Esophagus (tissue), 2 donors: Measurements from ENCODE around the gene SHTN1. TPM values are rescaled to one million over a fixed set of nuclear protein-coding genes. Genes with fewer than 3 reads are reported as not detected.

ENCODE experiments used
- H3K27ac ChIP-seq, 2 donors: one replicate each; pipeline ENCODE4 v1.5.1; 2013; ENCODE audit warnings: low read depth in 2 of 2, mild to moderate bottlenecking in 2 of 2, inconsistent platforms in 1 of 2, low read length in 1 of 2, moderate library complexity in 1 of 2
- H3K27me3 ChIP-seq, 2 donors: one replicate each; pipeline ENCODE4 v1.6.1; 2013; ENCODE audit warnings: low read length in 2 of 2, control low read depth in 1 of 2, mild to moderate bottlenecking in 1 of 2; ENCODE audit not compliant: insufficient read depth in 2 of 2, control insufficient read depth in 1 of 2
- H3K36me3 ChIP-seq, 2 donors: one replicate each; pipeline ENCODE4 v1.6.1; 2013; ENCODE audit warnings: low read length in 1 of 2; ENCODE audit not compliant: control insufficient read depth in 2 of 2, insufficient read depth in 2 of 2
- H3K4me1 ChIP-seq, 2 donors: one replicate each; pipeline ENCODE4 v1.6.1; 2013; ENCODE audit warnings: low read length in 1 of 2; ENCODE audit not compliant: control insufficient read depth in 2 of 2, insufficient read depth in 2 of 2
- H3K4me3 ChIP-seq, 2 donors: one replicate each; pipeline ENCODE4 v1.5.1; 2013; ENCODE audit warnings: low read length in 2 of 2, mild to moderate bottlenecking in 2 of 2, low read depth in 1 of 2, moderate library complexity in 1 of 2
- H3K9me3 ChIP-seq, 2 donors: one replicate each; pipeline ENCODE4 v1.6.1; 2013; ENCODE audit warnings: mild to moderate bottlenecking in 2 of 2, low read depth in 1 of 2, low read length in 1 of 2, moderate library complexity in 1 of 2; ENCODE audit not compliant: control insufficient read depth in 2 of 2, insufficient read depth in 1 of 2
- WGBS, 2 donors: extraction: QIAGEN DNeasy Blood & Tissue Kit; methylation state at CpG; one replicate each; pipeline ENCODE4 v1.1.7; 2013; 5-methylcytosine and 5-hydroxymethylcytosine counted together
- polyA plus RNA-seq, 2 donors: library from polyadenylated mRNA; stranded (reverse); fragments of 200-250 nt; gene quantifications; one replicate each; pipeline ENCODE4 v1.2.3, GENCODE V29; 2013
- donor health status: healthy with polysubstance abuse.
- donor health status: Bipolar disorder and iron deficiency.

SHTN1 gene
- polyA plus RNA-seq, 2 donors: 6.1 to 6.5 TPM

DNA sequence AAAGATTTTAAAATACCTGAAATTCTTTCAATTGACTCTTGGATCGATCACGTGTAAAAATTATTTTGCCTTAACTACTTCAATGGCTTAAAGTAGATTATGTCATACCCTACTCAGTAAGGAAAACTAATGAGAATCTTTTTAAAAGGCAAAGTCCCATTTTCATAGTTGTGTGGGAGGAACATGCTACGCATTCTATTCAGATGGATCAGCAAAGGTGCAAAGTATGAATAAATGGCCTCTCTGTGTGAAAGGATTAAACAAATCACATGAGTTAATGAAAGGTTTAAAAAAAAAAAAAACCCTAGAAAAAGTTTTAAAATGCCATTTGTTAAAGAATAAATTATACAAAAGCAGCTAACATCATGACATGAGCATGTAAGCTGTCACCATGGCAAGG is 78.6 kb downstream of the SHTN1 start:
- H3K4me3 ChIP-seq: no peak overlapping the region

GRCh38 chr10:116925056-116925455 is 79.9 kb downstream of the SHTN1 start:
- no peaks in the 10 kb centered on the region for H3K4me1 ChIP-seq

More for the DNA sequence above, 78.6 kb downstream of the SHTN1 start:
- Histone ChIP-seq H3K27ac (no peak overlapping the region), H3K9me3 (no peaks in the 10 kb centered on the region), H3K27me3 (no peaks in the 10 kb centered on the region), H3K4me1 (no peaks in the 10 kb centered on the region), H3K36me3 (no peaks in the 10 kb centered on the region)
- WGBS, 2 donors: 91 to 92% methylated on average over 3 of the region's 3 CpGs

DNA sequence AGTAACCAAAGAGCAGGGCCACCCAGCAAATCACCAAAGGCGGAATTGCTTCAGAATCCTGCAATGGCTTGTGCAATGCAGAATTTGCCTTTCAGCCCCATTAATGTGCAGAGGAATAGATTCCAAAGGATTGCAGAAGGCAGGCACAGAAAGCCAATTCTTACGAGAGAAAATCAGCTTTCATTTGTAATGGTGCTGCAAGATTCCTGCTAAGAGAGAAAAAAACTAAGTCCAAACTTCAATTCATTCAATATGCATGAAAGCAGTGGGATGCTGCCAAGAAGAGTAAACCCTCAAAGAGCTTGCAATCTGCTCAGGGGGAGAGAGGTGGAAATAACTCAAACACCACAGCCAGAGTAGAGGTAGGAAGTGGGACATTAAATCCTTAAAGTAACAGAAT is 85.3 kb downstream of the SHTN1 start:
- Histone ChIP-seq H3K4me3 (no peak overlapping the region), H3K9me3 (no peaks in the 10 kb centered on the region), H3K36me3 (no peaks in the 10 kb centered on the region), H3K27me3 (no peaks in the 10 kb centered on the region), H3K4me1 (no peaks in the 10 kb centered on the region), H3K27ac (no peak overlapping the region)
- 49 to 50% methylated on average over 2 of the region's 2 CpGs for WGBS, 2 donors

More at GRCh38 chr10:116925056-116925455, 79.9 kb downstream of the SHTN1 start:
- Histone ChIP-seq H3K9me3 (no peaks in the 10 kb centered on the region), H3K4me3 (no peak overlapping the region), H3K27me3 (no peaks in the 10 kb centered on the region), H3K36me3 (no peaks in the 10 kb centered on the region), H3K27ac (no peak overlapping the region)
- 91 to 92% methylated on average over 3 of the region's 3 CpGs for WGBS, 2 donors

GRCh38 chr10:116919164-116919563 is 85.8 kb downstream of the SHTN1 start:
- H3K27me3 ChIP-seq: no peaks in the 10 kb centered on the region
- 91 to 95% methylated on average over 2 of the region's 2 CpGs for WGBS, 2 donors
- H3K9me3 ChIP-seq: no peaks in the 10 kb centered on the region
- no peaks in the 10 kb centered on the region for H3K36me3 ChIP-seq
- no peak overlapping the region for H3K4me3 ChIP-seq
- no peaks in the 10 kb centered on the region for H3K4me1 ChIP-seq
- no peak overlapping the region for H3K27ac ChIP-seq

DNA sequence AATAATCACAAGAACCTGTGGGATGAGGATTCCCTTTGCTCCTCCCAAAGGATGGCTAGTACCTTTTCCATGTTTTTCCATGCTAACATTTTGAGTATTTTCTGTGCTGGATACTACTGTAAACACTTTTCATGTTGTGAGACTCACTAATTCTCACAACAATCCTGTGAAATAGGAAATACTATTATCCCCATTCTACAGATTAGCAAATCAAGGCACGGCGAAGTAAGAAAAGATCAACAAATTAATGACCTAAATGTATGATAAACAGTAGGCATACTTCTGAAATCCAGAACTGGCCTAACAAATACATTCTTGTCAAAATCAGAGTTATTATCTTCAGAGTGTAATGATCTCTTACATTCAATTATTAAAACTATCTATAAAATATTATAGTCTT is 86.4 kb downstream of the SHTN1 start:
- Histone ChIP-seq H3K27me3 (no peaks in the 10 kb centered on the region), H3K36me3 (no peaks in the 10 kb centered on the region), H3K4me3 (no peak overlapping the region), H3K27ac (no peak overlapping the region), H3K9me3 (no peaks in the 10 kb centered on the region), H3K4me1 (no peaks in the 10 kb centered on the region)
- WGBS, 2 donors: 96 to 98% methylated on average over 2 of the region's 2 CpGs

GRCh38 chr10:116917481-116917880 is 87.5 kb downstream of the SHTN1 start:
- Histone ChIP-seq H3K36me3 (no peaks in the 10 kb centered on the region), H3K4me3 (no peak overlapping the region), H3K9me3 (no peaks in the 10 kb centered on the region), H3K4me1 (no peaks in the 10 kb centered on the region), H3K27ac (no peak overlapping the region), H3K27me3 (no peaks in the 10 kb centered on the region)
- 96 to 97% methylated on average over 3 of the region's 3 CpGs for WGBS, 2 donors

DNA sequence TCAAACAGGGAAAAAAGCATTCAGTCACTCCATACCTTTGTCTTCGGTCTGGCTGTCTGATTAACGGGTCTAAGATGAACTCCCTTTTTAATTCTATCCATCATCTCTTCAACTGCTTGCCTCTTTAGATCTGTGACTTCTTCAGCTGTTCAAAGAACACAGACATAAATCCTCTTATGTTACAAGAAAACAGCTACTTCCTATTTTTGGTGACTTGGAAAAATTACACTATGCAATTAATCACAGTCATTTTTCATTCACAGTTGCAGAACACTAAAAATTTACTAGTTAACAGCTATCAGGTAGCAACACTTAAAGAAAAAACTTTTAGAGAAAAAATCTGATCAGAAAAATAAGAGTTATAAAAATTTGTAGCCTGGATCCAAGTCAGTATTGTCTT is 89.6 kb downstream of the SHTN1 start:
- Histone ChIP-seq H3K4me1 (no peaks in the 10 kb centered on the region), H3K36me3 (no peaks in the 10 kb centered on the region), H3K27ac (no peak overlapping the region), H3K27me3 (no peaks in the 10 kb centered on the region), H3K9me3 (no peaks in the 10 kb centered on the region), H3K4me3 (no peak overlapping the region)
- 74 to 80% methylated on average over 2 of the region's 2 CpGs for WGBS, 2 donors

GRCh38 chr10:116913695-116914094 is 91.3 kb downstream of the SHTN1 start:
- Histone ChIP-seq H3K9me3 (no peaks in the 10 kb centered on the region), H3K4me3 (no peak overlapping the region), H3K4me1 (no peaks in the 10 kb centered on the region), H3K27ac (no peak overlapping the region), H3K36me3 (no peaks in the 10 kb centered on the region), H3K27me3 (no peaks in the 10 kb centered on the region)
- WGBS, 2 donors: 69 to 78% methylated on average over 1 of the region's 1 CpG

- Histone ChIP-seq H3K27me3 (no peaks in the 10 kb centered on the region), H3K9me3 (no peaks in the 10 kb centered on the region), H3K27ac (no peak overlapping the region), H3K4me1 (no peaks in the 10 kb centered on the region), H3K4me3 (no peak overlapping the region), H3K36me3 (no peaks in the 10 kb centered on the region)
- WGBS, 2 donors: 63 to 72% methylated on average over 1 of the region's 1 CpG
Observed at GRCh38 chr10:116912162-116912561, 92.8 kb downstream of the SHTN1 start.

DNA sequence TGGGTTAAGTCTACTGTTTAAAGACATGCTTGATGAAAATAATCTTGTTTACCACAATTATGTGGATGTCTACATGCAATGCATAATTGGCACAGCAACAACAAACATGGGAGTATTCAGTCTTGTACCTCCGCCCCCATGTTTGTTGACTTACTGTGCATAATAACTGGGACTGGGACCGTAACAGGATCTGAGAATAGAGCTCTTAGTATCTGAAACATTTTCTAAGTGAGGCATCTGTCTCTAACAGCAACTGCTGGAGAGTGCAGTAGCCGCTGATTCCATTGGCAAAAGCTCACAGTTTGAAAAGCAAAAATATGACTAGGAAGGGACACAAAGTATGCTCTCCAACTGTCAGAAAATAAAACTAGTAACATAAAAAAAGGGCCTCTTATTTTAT is 94.1 kb downstream of the SHTN1 start:
- no peaks in the 10 kb centered on the region for H3K27me3 ChIP-seq
- WGBS, 2 donors: 84 to 87% methylated on average over 3 of the region's 3 CpGs
- no peaks in the 10 kb centered on the region for H3K4me1 ChIP-seq
- H3K9me3 ChIP-seq: no peaks in the 10 kb centered on the region
- no peaks in the 10 kb centered on the region for H3K36me3 ChIP-seq
- H3K27ac ChIP-seq: no peak overlapping the region
- H3K4me3 ChIP-seq: no peak overlapping the region
